Left cardiac atrium (tissue), 4 donors: ENCODE measurements around the gene TTLL8. TPM values are rescaled to one million over a fixed set of nuclear protein-coding genes. Genes with fewer than 3 reads are reported as not detected.

Experiments
- ATAC-seq, 2 donors: fragments of 200-7000 bp; cut with Tn5 transposase; one replicate each; pipeline ENCODE4 v1.9.1; 2020; ENCODE audit warnings: mild to moderate bottlenecking in 2 of 2, moderate library complexity in 2 of 2
- DNase-seq: peaks from one replicate; pipeline ENCODE4 v3.0.0-alpha.2; 2020
- intact Hi-C, 2 donors: fragments of 100-400 bp; cut with DNase I; formaldehyde crosslinking; loops; one replicate each; pipeline versions ENCODE4 v1.14.1 to v1.15.1; 2022 to 2023
- total RNA-seq, 2 donors: library from RNA; stranded (reverse); fragmentation: NEBNext Ultra II Directional; extraction: Animal tissue kit (Norgen Biotek cat#: 25700); gene quantifications; one replicate each; pipeline ENCODE4 v1.2.1, GENCODE V29; 2021
- donor health status: DM: no; HTN: yes; CAD: no.
- donor health status: DM: no; HTN: yes; CAD: no; lungs with severe emphysema.
- donor health status: DM: yes; HTN: yes; CAD: no.
- donor health status: Dilated cardiomyopathy.

TTLL8 gene
- total RNA-seq, 2 donors from 2014 or later = not detected

- ATAC-seq (no peak), DNase-seq (peak; percentile 24)
- intact Hi-C loops = no loop called here
These were observed 82.3 kb downstream of the TTLL8 start for GRCh38 chr22:49975543-49976389.

- DNase-seq (no peak), ATAC-seq (no peak)
- intact Hi-C loops = loop anchor here in 1 of 2 donors (5.0 kb wide), 1 partner anchor 41 kb away; no protein-coding TSS in a partner anchor
These were observed 84.8 kb downstream of the TTLL8 start for GRCh38 chr22:49973018-49973961.

GRCh38 chr22:49972163-49973017 is 85.7 kb downstream of the TTLL8 start:
- intact Hi-C loops = loop anchor here in 1 of 2 donors (5.0 kb wide), 1 partner anchor 40 kb away; no protein-coding TSS in a partner anchor
- DNase-seq (peak; percentile 33), ATAC-seq (no peak)

GRCh38 chr22:49971232-49972162 is 86.6 kb downstream of the TTLL8 start:
- DNase-seq = peak; percentile 91
- ATAC-seq = peak; percentile 56 to 73
- intact Hi-C loops = loop anchor here in 1 of 2 donors (5.0 kb wide), 1 partner anchor 39 kb away; no protein-coding TSS in a partner anchor

- intact Hi-C loops = loop anchor here in 1 of 2 donors (5.0 kb wide), 1 partner anchor 38 kb away; no protein-coding TSS in a partner anchor
- DNase-seq = peak; percentile 97
- ATAC-seq = peak; percentile 83 to 90
These were observed 87.4 kb downstream of the TTLL8 start for GRCh38 chr22:49970528-49971231.

- peak; percentile 23 for DNase-seq
- ATAC-seq = no peak
- intact Hi-C loops = loop anchor here in 1 of 2 donors (5.0 kb wide), 1 partner anchor 38 kb away; no protein-coding TSS in a partner anchor
These were observed 88.2 kb downstream of the TTLL8 start for GRCh38 chr22:49969751-49970527.

- ATAC-seq = no peak
- DNase-seq = peak; percentile 28
- intact Hi-C loops = no loop called here
These were observed 89.1 kb downstream of the TTLL8 start for GRCh38 chr22:49968831-49969661.

Other genes with a start within 250 kb of the TTLL8 start
- 10 to 100 TPM; 17.8 to 19.6 TPM for gene BRD1, start 230.4 kb downstream of the TTLL8 start, total RNA-seq
- 1 to 10 TPM; 4.4 to 6.7 TPM for gene ZBED4, start 204.5 kb downstream of the TTLL8 start, total RNA-seq
- 10 to 100 TPM; 15.3 to 15.9 TPM for gene ALG12, start 139.9 kb downstream of the TTLL8 start, total RNA-seq
- 10 to 100 TPM; 30.1 to 43.7 TPM for gene CRELD2, start 139.7 kb downstream of the TTLL8 start, total RNA-seq
- 10 to 100 TPM; 44.1 to 66.8 TPM for gene PIM3, start 97.5 kb downstream of the TTLL8 start, total RNA-seq
- gene IL17REL, start 45.5 kb downstream of the TTLL8 start, total RNA-seq = not detected
- under 1 TPM; 0.29 to 0.41 TPM for gene MLC1, start 27.1 kb upstream of the TTLL8 start, total RNA-seq
- 1 to 10 TPM in 1 of 2 donors, under 1 TPM in 1; 0.71 to 1.2 TPM for gene MOV10L1, start 31.7 kb upstream of the TTLL8 start, total RNA-seq
- gene PANX2, start 112.4 kb upstream of the TTLL8 start, total RNA-seq = 1 to 10 TPM in 1 of 2 donors, under 1 TPM in 1; 0.89 to 1.1 TPM
- gene TRABD, start 127.6 kb upstream of the TTLL8 start, total RNA-seq = 10 to 100 TPM; 19.6 to 26.1 TPM
- 10 to 100 TPM; 11.7 to 15.0 TPM for gene SELENOO, start 142.7 kb upstream of the TTLL8 start, total RNA-seq
- gene TUBGCP6, start 186.7 kb upstream of the TTLL8 start, total RNA-seq = 10 to 100 TPM; 20.4 to 22.0 TPM
- 10 to 100 TPM; 11.2 to 14.2 TPM for gene HDAC10, start 193.0 kb upstream of the TTLL8 start, total RNA-seq
- 10 to 100 TPM; 13.2 to 14.7 TPM for gene MAPK12, start 203.4 kb upstream of the TTLL8 start, total RNA-seq
- gene MAPK11, start 212.1 kb upstream of the TTLL8 start, total RNA-seq = 10 to 100 TPM; 13.3 to 15.4 TPM
- 10 to 100 TPM; 76.2 to 91.5 TPM for gene PLXNB2, start 249.3 kb upstream of the TTLL8 start, total RNA-seq